H9 (cell line): ENCODE results near the gene PARP2. TPM values are rescaled to one million over a fixed set of nuclear protein-coding genes. Genes with fewer than 3 reads are reported as not detected.

Source experiments
- DNase-seq: peaks from one replicate; pipeline ENCODE4 v3.0.0-alpha.2; 2017
- H2AFZ ChIP-seq: one replicate; pipeline ENCODE4 v1.6.1; 2013; ENCODE audit warnings: mild to moderate bottlenecking, low read length, control low read depth, moderate library complexity
- H2AK5ac ChIP-seq: 2 replicates; pipeline ENCODE4 v1.6.1; 2013; ENCODE audit warnings: low read length, control low read depth, mixed read lengths; ENCODE audit not compliant: insufficient read length
- H2BK120ac ChIP-seq: one replicate; pipeline ENCODE4 v1.6.1; 2013; ENCODE audit warnings: low read depth, mild to moderate bottlenecking, low read length, control low read depth, inconsistent platforms; ENCODE audit not compliant: poor library complexity, severe bottlenecking
- H2BK12ac ChIP-seq: 2 replicates; pipeline ENCODE4 v1.6.1; 2013; ENCODE audit warnings: low read length, control low read depth, mixed read lengths, low read depth; ENCODE audit not compliant: insufficient read length
- H2BK15ac ChIP-seq: 2 replicates; pipeline ENCODE4 v1.6.1; 2013; ENCODE audit warnings: low read depth, low read length, control low read depth
- H2BK20ac ChIP-seq: one replicate; pipeline ENCODE4 v1.6.1; 2013; ENCODE audit warnings: low read depth, mild to moderate bottlenecking, low read length, control low read depth, inconsistent platforms; ENCODE audit not compliant: poor library complexity, severe bottlenecking
- H2BK5ac ChIP-seq: 2 replicates; pipeline ENCODE4 v1.6.1; 2013; ENCODE audit warnings: low read length, control low read depth, mixed read lengths; ENCODE audit not compliant: insufficient read length
- H3K14ac ChIP-seq: 2 replicates; pipeline ENCODE4 v1.6.1; 2013; ENCODE audit warnings: low read length, control low read depth; ENCODE audit not compliant: insufficient read depth
- H3K18ac ChIP-seq: 2 replicates; pipeline ENCODE4 v1.6.1; 2013; ENCODE audit warnings: low read depth, mild to moderate bottlenecking, mixed read lengths, low read length, control low read depth; ENCODE audit not compliant: insufficient read length
- H3K23ac ChIP-seq: 2 replicates; pipeline ENCODE4 v1.6.1; 2013; ENCODE audit warnings: low read length, control low read depth, mixed read lengths, low read depth; ENCODE audit not compliant: insufficient read length
- H3K23me2 ChIP-seq: 2 replicates; pipeline ENCODE4 v1.6.1; 2013; ENCODE audit warnings: low read depth, mild to moderate bottlenecking, mixed read lengths, low read length, control low read depth; ENCODE audit not compliant: insufficient read length, poor library complexity, severe bottlenecking
- H3K27ac ChIP-seq: 2 replicates; pipeline ENCODE4 v1.5.1; 2013; ENCODE audit warnings: low read length, control low read depth, mixed read lengths, low read depth; ENCODE audit not compliant: insufficient read length
- H3K27me3 ChIP-seq: 2 replicates; pipeline ENCODE4 v1.6.1; 2013; ENCODE audit warnings: low read length, control low read depth, inconsistent platforms; ENCODE audit not compliant: insufficient read depth
- H3K4ac ChIP-seq: 2 replicates; pipeline ENCODE4 v1.6.1; 2013; ENCODE audit warnings: low read depth, mild to moderate bottlenecking, control low read depth, inconsistent platforms, low read length, moderate library complexity
- H3K4me1 ChIP-seq: 2 replicates; pipeline ENCODE4 v1.6.1; 2013; ENCODE audit warnings: low read length, control low read depth, inconsistent platforms; ENCODE audit not compliant: insufficient read depth
- H3K4me2 ChIP-seq: 2 replicates; pipeline ENCODE4 v1.6.1; 2013; ENCODE audit warnings: low read length, control low read depth, mixed read lengths; ENCODE audit not compliant: insufficient read length, insufficient read depth
- H3K56ac ChIP-seq: 2 replicates; pipeline ENCODE4 v1.6.1; 2013; ENCODE audit warnings: low read depth, mild to moderate bottlenecking, mixed read lengths, low read length, control low read depth; ENCODE audit not compliant: insufficient read length
- H3K79me1 ChIP-seq: 2 replicates; pipeline ENCODE4 v1.6.1; 2013; ENCODE audit warnings: low read depth, mild to moderate bottlenecking, moderate library complexity, low read length, control low read depth, inconsistent platforms; ENCODE audit not compliant: insufficient read depth, poor library complexity, severe bottlenecking
- H3K79me2 ChIP-seq: 2 replicates; pipeline ENCODE4 v1.6.1; 2013; ENCODE audit warnings: low read length, control low read depth, inconsistent platforms; ENCODE audit not compliant: insufficient read depth
- H3K9ac ChIP-seq: 2 replicates; pipeline ENCODE4 v1.6.1; 2013; ENCODE audit warnings: low read length, control low read depth, mixed read lengths; ENCODE audit not compliant: insufficient read length; ENCODE audit errors: extremely low read depth
- H3K9me3 ChIP-seq: one replicate; pipeline ENCODE4 v1.6.1; 2013; ENCODE audit warnings: low read depth, low read length, inconsistent platforms; ENCODE audit not compliant: control insufficient read depth
- H3T11ph ChIP-seq: one replicate; pipeline ENCODE4 v1.6.1; 2013; ENCODE audit warnings: mild to moderate bottlenecking, low read length, control low read depth, inconsistent platforms
- H4K20me1 ChIP-seq: one replicate; pipeline ENCODE4 v1.6.1; 2013; ENCODE audit not compliant: control insufficient read depth, insufficient read length, insufficient read depth
- H4K5ac ChIP-seq: 2 replicates; pipeline ENCODE4 v1.6.1; 2013; ENCODE audit warnings: low read depth, mild to moderate bottlenecking, mixed read lengths, low read length, control low read depth; ENCODE audit not compliant: insufficient read length
- H4K8ac ChIP-seq: replicated peaks from 2 replicates; pipeline ENCODE4 v1.6.1; 2013; ENCODE audit warnings: low read length, control low read depth, mixed read lengths, low read depth; ENCODE audit not compliant: insufficient read length
- H4K91ac ChIP-seq: 2 replicates; pipeline ENCODE4 v1.6.1; 2013; ENCODE audit warnings: low read depth, mild to moderate bottlenecking, moderate library complexity, mixed read lengths, low read length, control low read depth; ENCODE audit not compliant: insufficient read length
- H3K27ac Mint-ChIP-seq, 3 experiments: 2 replicates in 2 of 3; 3 replicates in 1 of 3; pipeline ENCODE4 v1.8.0; 2020 to 2021; ENCODE audit warnings: mixed read lengths in 3 of 3, mild to moderate bottlenecking in 1 of 3, moderate library complexity in 1 of 3
- H3K27me3 Mint-ChIP-seq: 2 replicates; pipeline ENCODE4 v1.8.0; 2021; ENCODE audit warnings: low read depth, mild to moderate bottlenecking, moderate library complexity, mixed read lengths
- H3K36me3 Mint-ChIP-seq, 3 experiments: 2 replicates in 2 of 3; 3 replicates in 1 of 3; pipeline ENCODE4 v1.8.0; 2020 to 2021; ENCODE audit warnings: low read depth in 3 of 3, mixed read lengths in 3 of 3; ENCODE audit not compliant: insufficient read depth in 1 of 3
- H3K4me1 Mint-ChIP-seq, 2 experiments: 2 replicates each; pipeline ENCODE4 v1.8.0; 2020; ENCODE audit warnings: mixed read lengths in 2 of 2
- H3K4me3 Mint-ChIP-seq, 2 experiments: 2 replicates in 1 of 2; 3 replicates in 1 of 2; pipeline ENCODE4 v1.8.0; 2020 to 2021; ENCODE audit warnings: mild to moderate bottlenecking in 2 of 2, mixed read lengths in 2 of 2, moderate library complexity in 1 of 2
- H3K9me3 Mint-ChIP-seq, 2 experiments: 2 replicates in 1 of 2; 3 replicates in 1 of 2; pipeline ENCODE4 v1.8.0; 2020; ENCODE audit warnings: mild to moderate bottlenecking in 2 of 2, mixed read lengths in 2 of 2, moderate library complexity in 1 of 2
- CTCF ChIP-seq: fragments of 200-600 bp; sonication (generic); conservative IDR thresholded peaks from 3 replicates; pipeline ENCODE4 v1.8.0; 2021; ENCODE audit warnings: antibody characterized with exemption, mild to moderate bottlenecking
- WGBS: extraction: QIAGEN DNeasy Blood & Tissue Kit; methylation state at CpG from one replicate; pipeline ENCODE4 v1.1.7; 2013; ENCODE audit warnings: missing lambda C conversion rate, low lambda C conversion rate, mixed read lengths; ENCODE audit not compliant: insufficient read length; ENCODE audit errors: extremely low coverage; 5-methylcytosine and 5-hydroxymethylcytosine counted together
- total RNA-seq: library from RNA; stranded (reverse); gene quantifications from 2 replicates; pipeline ENCODE4 v1.2.1, GENCODE V29; 2021

The PARP2 gene
- total RNA-seq, 1 experiment from 2014 or later: 25.4 TPM

DNA sequence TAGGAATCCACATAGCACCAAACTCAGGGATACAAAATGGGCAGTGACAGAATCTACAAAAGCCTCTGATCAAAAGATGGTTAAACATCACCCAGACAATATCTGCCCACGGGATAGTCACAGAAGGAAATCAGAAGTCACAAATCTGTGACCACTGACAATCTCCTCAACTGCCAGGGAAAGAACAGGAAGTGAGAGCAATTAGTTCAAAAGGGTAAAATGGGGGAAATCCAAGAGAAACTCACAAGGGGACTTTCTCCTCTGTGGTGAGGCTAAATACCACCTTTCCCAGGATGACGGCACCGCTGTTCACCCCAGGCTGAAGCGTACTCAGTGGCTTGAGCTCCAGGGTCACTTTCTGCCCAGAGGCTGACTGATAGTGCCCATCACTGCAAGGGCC is 48.4 kb upstream of the PARP2 start:
- H3K4me1 Mint-ChIP-seq: no peaks in the 10 kb centered on the region
- no peaks in the 10 kb centered on the region for H4K20me1 ChIP-seq
- H3K9ac ChIP-seq: no peak overlapping the region
- H3K79me2 ChIP-seq: no peaks in the 10 kb centered on the region
- no peaks in the 10 kb centered on the region for H3K23me2 ChIP-seq
- H3K23ac ChIP-seq: no peak overlapping the region
- no peak for DNase-seq
- H3K4me3 Mint-ChIP-seq: no peak overlapping the region
- no peak overlapping the region for H3K27ac ChIP-seq
- no peak overlapping the region for H2BK120ac ChIP-seq
- H2BK15ac ChIP-seq: no peak overlapping the region
- no peak for TF ChIP-seq CTCF
- H3K9me3 Mint-ChIP-seq: no peaks in the 10 kb centered on the region
- H4K8ac ChIP-seq: no peak overlapping the region
- no peaks in the 10 kb centered on the region for H3K9me3 ChIP-seq
- no peak overlapping the region for H4K91ac ChIP-seq
- H3K4ac ChIP-seq: no peak overlapping the region
- no peaks in the 10 kb centered on the region for H3K27me3 ChIP-seq
- no peak overlapping the region for H3K27ac Mint-ChIP-seq
- H2AFZ ChIP-seq: no peak overlapping the region
- no peaks in the 10 kb centered on the region for H3K4me1 ChIP-seq
- no peak overlapping the region for H2BK12ac ChIP-seq
- H2AK5ac ChIP-seq: no peak overlapping the region
- H3K4me2 ChIP-seq: no peak overlapping the region
- peaks cover 18 to 54% (median 52%) of the 10 kb centered on the region in 3 experiments for H3K36me3 Mint-ChIP-seq
- H2BK5ac ChIP-seq: no peak overlapping the region
- no peak overlapping the region for H3K18ac ChIP-seq
- WGBS: no CpG with 5 or more reads among the region's 4 CpGs
- no peak overlapping the region for H3K56ac ChIP-seq
- no peak overlapping the region for H4K5ac ChIP-seq
- H3K14ac ChIP-seq: no peak overlapping the region
- no peak overlapping the region for H2BK20ac ChIP-seq
- no peak overlapping the region for H3T11ph ChIP-seq
- H3K79me1 ChIP-seq: no peaks in the 10 kb centered on the region
- no peaks in the 10 kb centered on the region for H3K27me3 Mint-ChIP-seq
